MV-4-11 (cell line): ENCODE measurements around the gene MASP2.
"Not testable (repeated sequence)": the region's sequence is repeated elsewhere in the genome, so short reads cannot be mapped to it uniquely, and the experiment has no call there.

ENCODE experiments used
- DNase-seq: peaks from one replicate; lab custom pipeline; 2025; lab: John Stamatoyannopoulos, UW

MASP2 gene

GRCh38 chr1:11037740-11038182, 9.3 kb downstream of the MASP2 start:
- peak; percentile 74 for DNase-seq

- not testable (repeated sequence) for DNase-seq
Observed at GRCh38 chr1:11037019-11037739, 9.9 kb downstream of the MASP2 start.

- DNase-seq: no peak
Observed at GRCh38 chr1:11031624-11032262, 15.3 kb downstream of the MASP2 start.

DNA sequence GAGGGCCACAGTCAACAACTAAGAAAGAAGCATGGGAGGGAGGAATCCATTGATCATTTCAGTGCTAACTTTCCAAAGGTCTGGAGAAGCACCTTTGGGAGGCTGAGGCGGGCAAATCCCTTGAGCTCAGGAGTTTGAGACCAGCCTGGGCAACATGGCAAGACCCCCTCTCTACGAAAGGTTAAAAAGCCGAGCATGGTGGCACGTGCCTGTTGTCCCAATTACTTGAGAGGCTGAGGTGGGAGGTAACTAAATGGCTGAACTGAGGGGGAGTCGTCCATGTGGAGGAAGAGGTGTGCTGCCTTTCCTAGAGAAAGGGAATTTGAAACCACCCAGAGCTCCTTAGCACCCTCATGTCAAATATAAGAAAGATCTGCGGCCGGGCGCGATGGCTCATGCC, 16.2 kb downstream of the MASP2 start:
- no peak for DNase-seq

- no peak for DNase-seq
Observed at GRCh38 chr1:11028018-11028417, 19.0 kb downstream of the MASP2 start.

- DNase-seq: no peak
Observed at GRCh38 chr1:11027316-11027715, 19.7 kb downstream of the MASP2 start.

DNA sequence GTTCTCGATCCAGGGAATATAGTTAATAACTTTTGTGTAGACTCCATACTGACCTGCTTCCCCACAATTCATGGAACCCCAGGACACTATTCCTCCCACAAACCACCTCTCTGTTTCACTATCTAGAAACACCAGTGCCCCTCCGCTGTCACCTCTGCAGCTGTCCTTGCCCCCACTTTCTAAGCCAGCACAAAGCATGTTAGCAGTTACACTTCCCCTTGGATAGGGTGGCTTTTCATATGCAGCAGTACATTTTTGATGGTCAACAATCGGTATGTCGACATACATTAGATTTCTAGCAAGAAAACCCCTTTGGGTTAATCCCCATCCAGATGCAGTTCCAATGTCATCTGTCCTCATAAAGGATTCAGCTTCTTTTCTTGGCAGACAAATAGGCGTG, 20.1 kb downstream of the MASP2 start:
- peak; percentile 48 for DNase-seq

DNA sequence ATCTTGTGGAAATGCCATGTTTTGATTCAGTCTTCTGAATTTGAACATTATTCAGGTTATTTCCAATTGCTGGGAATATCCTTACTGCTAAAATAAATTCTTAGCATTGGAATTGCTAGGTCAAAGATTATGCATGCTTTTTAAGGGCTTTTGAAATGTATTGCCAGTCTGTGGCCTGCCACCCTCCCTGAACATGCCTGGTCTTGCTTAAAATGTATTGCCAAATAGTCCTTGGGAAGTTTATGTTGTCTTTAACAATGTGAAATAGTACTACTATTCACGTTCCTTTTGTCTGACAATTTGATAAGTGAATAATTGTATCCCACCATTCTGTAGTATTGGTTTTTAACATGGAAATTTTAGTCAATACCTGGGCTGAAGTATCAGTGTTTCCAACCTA, 21.0 kb downstream of the MASP2 start:
- no peak for DNase-seq

- DNase-seq: no peak
Observed at GRCh38 chr1:11025618-11026017, 21.4 kb downstream of the MASP2 start.

DNA sequence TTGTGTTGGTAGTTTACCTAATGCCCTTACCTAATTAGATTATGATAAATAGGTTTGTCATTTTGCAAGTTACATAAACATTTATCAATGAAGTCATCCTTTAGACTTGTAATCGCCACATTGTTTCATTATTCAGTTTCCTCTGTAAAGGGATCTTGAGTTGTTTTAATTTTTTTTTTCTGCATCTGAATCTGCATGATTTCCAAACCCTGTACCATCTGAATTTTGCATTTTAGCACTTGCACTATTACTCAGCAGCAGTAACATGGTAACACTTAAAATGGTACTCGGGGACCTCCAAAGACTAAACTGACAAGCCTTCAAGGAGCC, 22.2 kb downstream of the MASP2 start:
- no peak for DNase-seq

GRCh38 chr1:11024154-11024873, 22.7 kb downstream of the MASP2 start:
- no peak for DNase-seq

DNA sequence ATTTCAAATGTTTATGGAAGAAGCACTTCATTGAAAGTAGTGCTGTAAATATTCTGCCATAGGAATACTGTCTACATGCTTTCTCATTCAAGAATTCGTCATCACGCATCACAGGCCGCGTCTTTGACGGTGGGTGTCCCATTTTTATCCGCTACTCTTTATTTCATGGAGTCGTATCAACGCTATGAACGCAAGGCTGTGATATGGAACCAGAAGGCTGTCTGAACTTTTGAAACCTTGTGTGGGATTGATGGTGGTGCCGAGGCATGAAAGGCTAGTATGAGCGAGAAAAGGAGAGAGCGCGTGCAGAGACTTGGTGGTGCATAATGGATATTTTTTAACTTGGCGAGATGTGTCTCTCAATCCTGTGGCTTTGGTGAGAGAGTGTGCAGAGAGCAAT, 23.8 kb downstream of the MASP2 start:
- no peak for DNase-seq

DNA sequence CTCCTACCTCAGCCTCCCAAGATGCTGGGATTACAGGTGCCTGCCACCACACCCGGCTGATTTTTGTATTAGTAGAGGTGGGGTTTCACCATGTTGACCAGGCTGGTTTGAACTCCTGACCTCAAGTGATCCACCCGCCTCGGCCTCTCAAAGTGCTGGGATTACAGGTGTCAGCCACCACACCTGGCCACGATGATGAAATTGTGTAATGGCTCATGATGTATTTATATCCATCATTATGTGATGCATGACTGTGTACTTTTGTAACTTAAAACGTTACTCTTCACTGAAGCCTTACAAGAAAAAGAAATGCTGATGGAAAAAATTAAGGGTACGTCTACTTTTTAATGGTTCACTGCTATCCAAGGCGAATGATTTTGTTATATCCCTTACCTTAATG, 27.1 kb downstream of the MASP2 start:
- DNase-seq: no peak

- not testable (repeated sequence) for DNase-seq
Observed at GRCh38 chr1:11019358-11019757, 27.7 kb downstream of the MASP2 start.

DNA sequence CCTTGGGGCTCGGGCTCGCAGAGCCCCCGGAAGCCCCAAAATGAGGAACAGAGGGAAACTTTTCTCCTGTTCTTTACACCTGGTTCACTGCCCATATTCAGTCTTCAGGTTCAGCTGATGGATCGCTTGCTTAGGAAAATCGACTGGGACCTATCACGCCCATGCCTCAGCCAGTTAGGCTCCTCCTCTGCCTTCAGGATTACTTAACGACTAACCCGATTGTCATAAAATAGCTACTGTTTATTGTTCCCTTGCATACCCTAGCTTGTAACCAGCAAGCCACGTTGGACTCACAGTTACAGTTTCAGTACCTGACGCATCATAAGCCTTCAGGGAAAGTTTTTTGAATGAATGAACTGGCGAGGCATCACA, 33.9 kb downstream of the MASP2 start:
- peak; percentile 49 for DNase-seq

GRCh38 chr1:11012260-11013159, 34.5 kb downstream of the MASP2 start, which contains the start of gene TARDBP:
Gene TARDBP, plus strand, starts transcription at chr1:11012654. Its CDS starts 1,074 bp downstream, at chr1:11013728.
- peak; percentile 82 for DNase-seq

- DNase-seq: no peak
Observed at GRCh38 chr1:11000526-11000925, 46.5 kb downstream of the MASP2 start.

GRCh38 chr1:10996100-10996499, 50.9 kb downstream of the MASP2 start:
- DNase-seq: no peak

- no peak for DNase-seq
Observed at GRCh38 chr1:10992864-10993263, 54.2 kb downstream of the MASP2 start.

DNA sequence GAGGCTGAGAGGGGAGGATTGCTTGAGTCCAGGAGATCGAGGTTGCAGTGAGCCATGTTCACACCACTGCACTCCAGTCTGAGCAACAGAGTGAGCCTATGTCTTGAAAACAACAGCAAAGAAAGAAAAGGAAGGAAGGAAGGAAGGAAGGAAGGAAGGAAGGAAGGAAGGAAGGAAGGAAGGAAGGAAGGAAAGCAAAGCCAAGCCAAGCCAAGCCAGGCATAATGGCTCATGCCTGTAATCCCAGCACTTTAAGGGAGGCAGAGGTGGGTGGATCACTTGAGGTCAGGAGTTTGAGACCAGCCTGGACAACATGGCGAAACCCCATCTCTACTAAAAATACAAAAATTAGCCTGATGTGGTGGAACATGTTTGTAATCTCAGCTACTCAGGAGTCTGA, 55.0 kb downstream of the MASP2 start:
- not testable (repeated sequence) for DNase-seq

DNA sequence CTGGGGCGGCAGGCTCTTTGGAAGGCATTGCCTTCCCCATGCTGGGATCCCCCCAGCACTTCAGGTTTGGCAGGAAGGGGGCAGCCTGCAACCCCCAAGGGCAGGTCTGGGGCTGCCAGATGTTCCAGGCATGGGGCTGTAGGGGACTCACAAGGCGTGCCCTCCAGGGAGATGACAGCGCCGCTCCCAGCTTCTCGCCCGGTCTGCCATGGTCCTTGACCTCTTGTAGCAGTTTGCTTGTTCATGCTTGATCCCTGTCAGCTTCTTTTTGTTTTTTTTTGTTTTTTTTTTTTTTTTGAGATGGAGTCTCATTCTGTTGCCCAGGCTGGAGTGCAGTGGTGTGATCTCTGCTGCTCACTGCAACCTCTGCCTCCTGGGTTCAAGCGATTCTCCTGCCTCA, 56.2 kb downstream of the MASP2 start:
- no peak for DNase-seq

DNA sequence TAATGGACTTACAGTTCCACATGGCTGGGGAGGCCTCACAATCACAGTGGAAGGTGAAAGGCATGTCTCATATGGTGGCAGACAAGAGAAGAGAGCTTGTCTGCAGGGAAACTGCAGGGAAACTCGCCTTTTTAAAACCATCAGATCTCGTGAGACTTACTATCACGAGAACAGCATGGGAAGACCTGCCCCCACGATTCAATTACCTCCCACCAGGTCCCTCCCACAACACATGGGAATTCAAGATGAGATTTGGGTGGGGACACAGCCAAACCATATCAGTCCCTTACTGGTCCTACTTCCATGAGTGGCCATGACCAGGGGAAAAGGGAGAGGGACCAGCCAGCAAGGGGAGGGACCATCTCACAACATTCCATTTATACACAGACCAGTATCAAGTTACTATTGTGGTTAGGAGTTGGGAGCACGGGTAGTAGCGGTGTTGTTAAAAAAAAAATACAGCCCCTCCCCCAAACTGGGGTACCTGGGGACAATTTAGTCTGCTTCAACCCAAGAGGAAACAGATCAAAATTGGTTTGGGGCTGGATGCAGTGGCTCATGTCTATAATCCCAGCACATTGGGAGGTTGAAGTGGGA, 57.0 kb downstream of the MASP2 start:
- not testable (repeated sequence) for DNase-seq
